ENCODE results near the gene IFT27.
"Not testable (repeated sequence)": the region's sequence is repeated elsewhere in the genome, so short reads cannot be mapped to it uniquely, and the experiment has no call there.

- TF ChIP-seq CTCF (conservative IDR thresholded peaks at IDR 0.05; ENCODE audit: low read depth, low read length); EZH2 (IDR thresholded peaks at IDR 0.05; ENCODE audit: low read length, unreplicated experiment): not testable (repeated sequence)
Observed at GRCh38 chr22:36754881-36755280, 21.0 kb downstream of the IFT27 start.
